Fibroblast of villous mesenchyme (primary cell): Measurements from ENCODE around the gene CDK11B. TPM values are rescaled to one million over a fixed set of nuclear protein-coding genes. Genes with fewer than 3 reads are reported as not detected.

Source experiments
- DNase-seq: peaks from one replicate; pipeline ENCODE4 v3.0.0-alpha.2; 2010; ENCODE audit warnings: low read depth
- H3K4me3 ChIP-seq: 2 replicates; pipeline ENCODE4 v1.5.1; 2011; ENCODE audit warnings: low read depth, mild to moderate bottlenecking, low read length
- total RNA-seq: library from RNA; depleted of rRNA; stranded (reverse); fragments of >200 nt; gene quantifications from 2 replicates; pipeline ENCODE4 v1.2.3, GENCODE V29; 2012
- TF ChIP-seq, protein P1 (sequence below): IDR thresholded peaks from 2 replicates; pipeline ENCODE4 v1.5.1; 2012; ENCODE audit warnings: low read depth, mild to moderate bottlenecking, low read length; ENCODE audit not compliant: insufficient read depth

CDK11B gene
- total RNA-seq, 1 donor = 6.0 TPM

DNA sequence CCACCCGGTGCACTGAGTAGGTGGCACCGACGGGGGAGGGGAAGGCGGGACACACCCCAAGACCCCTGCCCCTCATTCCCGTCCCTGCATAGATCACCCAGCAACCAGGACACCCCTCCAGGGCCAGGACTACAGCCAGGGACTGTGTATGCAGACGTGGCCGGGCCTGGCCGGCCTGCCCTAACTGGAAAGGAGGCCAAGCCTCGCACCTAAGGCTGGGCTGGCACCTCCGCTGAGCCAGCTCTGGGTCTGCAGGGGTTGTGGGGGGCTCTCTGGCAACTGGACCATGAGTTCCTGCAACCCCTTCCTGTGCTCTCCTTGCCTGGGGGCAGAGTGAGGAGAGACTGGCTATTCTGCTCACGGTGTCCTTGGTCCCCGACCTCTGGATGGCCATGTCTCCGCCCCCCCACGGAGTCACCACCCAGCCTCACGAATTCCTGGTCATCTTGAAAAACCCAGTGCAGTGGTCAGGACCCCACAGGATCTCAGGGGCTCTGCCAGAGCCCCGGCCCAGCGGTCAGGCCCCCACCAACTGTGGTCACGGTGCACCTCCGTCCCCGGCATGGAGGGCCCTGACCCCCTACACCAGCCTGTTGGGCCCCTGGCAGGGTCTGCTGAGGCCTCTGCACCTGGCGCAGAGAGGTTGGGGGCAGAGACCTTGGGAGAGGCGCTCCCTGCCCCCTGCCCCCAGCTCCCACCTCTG lies 57.8 kb downstream of the CDK11B start:
- H3K4me3 ChIP-seq = no peak overlapping the region
- DNase-seq = no peak
- TF ChIP-seq, protein P1, sequence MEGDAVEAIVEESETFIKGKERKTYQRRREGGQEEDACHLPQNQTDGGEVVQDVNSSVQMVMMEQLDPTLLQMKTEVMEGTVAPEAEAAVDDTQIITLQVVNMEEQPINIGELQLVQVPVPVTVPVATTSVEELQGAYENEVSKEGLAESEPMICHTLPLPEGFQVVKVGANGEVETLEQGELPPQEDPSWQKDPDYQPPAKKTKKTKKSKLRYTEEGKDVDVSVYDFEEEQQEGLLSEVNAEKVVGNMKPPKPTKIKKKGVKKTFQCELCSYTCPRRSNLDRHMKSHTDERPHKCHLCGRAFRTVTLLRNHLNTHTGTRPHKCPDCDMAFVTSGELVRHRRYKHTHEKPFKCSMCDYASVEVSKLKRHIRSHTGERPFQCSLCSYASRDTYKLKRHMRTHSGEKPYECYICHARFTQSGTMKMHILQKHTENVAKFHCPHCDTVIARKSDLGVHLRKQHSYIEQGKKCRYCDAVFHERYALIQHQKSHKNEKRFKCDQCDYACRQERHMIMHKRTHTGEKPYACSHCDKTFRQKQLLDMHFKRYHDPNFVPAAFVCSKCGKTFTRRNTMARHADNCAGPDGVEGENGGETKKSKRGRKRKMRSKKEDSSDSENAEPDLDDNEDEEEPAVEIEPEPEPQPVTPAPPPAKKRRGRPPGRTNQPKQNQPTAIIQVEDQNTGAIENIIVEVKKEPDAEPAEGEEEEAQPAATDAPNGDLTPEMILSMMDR = no peak

DNA sequence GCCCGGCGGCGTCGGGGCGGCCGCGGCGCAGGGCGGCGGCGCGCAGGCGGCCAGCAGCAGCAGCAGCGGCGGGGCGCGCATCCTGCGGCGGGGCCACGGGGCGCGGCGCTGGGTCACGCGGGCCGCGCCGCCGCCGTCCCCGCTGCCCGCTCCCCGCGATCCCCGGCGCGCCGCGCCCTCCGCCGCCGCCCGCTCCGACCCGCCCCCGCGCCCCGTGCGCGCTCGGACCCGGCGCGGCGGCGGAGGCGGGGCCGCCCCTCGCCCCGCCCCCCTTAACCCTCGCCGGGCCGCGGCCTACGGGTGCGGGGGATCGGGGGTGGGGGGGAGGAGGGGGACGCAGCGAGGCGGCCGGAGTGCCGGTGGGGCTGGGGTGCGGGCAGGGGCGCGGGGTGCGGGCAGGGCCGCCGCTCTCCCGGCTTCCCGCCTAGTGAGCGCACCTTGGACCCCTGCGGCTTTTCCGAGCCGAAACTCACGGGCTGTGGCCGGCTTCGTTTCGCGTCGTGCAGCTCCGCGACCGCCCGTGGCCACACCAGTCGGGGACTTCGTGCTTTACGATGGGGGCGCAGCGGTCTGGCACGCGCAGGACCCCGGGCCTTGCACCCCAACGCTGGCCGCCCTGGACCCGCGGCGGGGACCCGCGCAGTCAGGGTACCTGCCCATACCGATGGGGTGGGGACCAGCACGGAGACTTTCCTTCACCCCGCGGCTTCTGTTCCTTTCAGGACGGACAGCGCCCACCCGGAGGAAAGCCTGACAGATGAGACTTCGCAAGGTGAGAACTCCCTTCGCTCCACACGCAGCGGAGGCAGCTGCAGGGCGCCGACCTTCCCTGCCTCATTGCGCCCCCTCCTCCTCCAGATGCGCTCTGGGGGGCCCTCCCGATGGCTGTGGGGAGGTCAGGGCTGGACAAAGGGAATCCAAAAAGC lies 58.6 kb downstream of the CDK11B start, which contains the start of gene FNDC10:
TSS of gene FNDC10 (minus strand) at position 201 of the 926 bp plus-strand sequence. CDS start at position 81, 120 bp downstream.
- peak within 1 kb of the TSS; percentile 53 for H3K4me3 ChIP-seq
- TF ChIP-seq, protein P1 = no peak
- no peak for DNase-seq

DNA sequence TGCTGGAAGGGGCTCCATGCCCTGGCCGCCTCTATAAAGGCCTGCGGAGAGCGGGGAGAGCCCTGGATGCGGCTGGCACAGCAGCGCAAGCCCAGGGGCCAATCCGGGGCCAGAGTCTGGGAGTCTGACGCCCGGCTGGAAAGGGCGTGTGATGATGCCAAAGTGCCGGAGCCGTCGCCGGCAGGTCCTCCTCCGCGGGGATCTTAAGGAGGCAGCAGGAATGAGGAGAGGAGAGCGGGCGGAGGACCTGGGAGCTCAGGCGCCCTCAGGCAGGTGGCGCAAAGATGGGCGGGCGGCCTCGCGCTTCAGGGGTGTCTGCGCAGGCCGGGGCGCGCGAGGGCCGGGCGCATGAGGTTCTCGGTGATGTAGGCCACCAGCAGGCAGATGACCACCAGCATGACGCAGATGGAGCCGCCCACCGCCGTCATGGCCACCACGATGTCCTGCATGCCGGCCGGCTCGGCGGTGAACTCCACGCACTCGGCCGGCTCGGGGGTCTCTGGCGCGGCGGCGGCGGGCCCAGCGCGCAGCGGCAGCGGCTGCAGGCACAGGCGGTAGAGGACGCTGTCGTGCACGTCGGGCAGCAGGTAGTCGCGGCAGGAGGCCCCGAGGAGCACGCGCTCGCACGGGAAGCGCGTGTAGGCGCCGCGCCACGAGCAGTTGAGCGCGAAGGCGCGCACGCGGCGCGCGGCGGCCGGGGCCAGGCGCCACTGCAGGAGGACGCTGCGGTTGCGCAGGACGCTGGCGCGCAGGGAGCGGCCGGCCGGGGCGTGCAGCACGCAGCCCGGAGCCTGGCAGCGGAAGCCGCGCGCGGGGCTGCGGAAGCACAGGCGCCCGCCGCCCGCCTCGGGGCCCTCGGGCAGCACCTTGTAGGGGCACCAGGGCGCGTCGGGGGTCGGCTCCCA lies 59.5 kb downstream of the CDK11B start:
- peak overlapping the region; percentile 18 for H3K4me3 ChIP-seq
- TF ChIP-seq, protein P1 = no peak
- no peak for DNase-seq

DNA sequence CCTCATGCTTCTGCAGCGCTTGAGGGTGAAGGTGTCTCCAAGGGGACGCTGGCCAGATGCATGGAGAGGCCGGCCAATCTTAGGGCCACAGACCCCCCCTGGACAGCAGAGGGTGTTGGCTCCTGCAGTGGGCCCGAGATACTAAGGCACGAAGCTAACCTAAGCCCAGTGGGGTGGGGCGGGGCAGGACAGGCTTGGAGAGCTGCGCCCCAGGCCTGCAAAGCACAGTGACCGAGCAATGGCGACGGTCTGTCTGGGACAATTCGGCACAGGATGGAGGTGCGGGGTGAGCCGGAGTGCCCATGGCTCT lies 60.1 kb downstream of the CDK11B start:
- TF ChIP-seq, protein P1 = no peak
- DNase-seq = no peak
- no peak overlapping the region for H3K4me3 ChIP-seq

DNA sequence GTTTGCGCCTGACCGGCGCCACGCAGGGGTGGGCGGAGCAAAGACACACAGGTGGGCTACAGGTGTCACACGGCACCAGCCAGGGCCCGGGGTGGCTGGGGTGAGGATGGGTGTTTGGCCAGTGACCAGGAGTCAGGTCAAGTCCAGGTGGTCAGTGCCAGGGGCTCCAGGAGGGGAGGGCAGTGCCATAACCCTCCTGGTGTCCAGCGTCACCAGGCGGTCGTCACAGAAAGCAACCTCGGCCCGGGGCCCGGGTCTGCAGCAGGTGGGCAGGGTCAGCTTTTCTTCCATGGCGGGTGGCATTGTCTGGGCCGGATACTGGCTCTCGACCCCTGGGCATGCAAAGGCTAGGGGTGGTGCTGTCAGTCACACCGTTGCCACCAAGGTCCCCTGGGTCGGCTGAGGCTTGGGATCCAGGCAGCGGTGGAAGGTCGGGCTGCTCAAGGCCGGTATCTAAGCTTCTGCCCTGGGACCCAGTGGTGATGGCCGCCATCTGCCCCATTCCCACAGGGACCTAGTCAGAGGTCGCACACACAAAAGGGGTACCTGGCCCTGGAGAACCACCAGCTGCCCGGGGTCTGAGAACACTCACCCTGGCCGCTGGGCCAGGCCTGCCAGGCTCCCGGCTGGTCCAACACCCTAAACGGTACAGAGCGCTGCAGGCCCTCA lies 60.6 kb downstream of the CDK11B start:
- H3K4me3 ChIP-seq = no peak overlapping the region
- TF ChIP-seq, protein P1 = no peak
- DNase-seq = no peak
